ENCODE results near the gene CASK.

The CASK gene

GRCh38 chrX:41502004-41502403 is 421.4 kb downstream of the CASK start:
- DNase-seq: no peak

DNA sequence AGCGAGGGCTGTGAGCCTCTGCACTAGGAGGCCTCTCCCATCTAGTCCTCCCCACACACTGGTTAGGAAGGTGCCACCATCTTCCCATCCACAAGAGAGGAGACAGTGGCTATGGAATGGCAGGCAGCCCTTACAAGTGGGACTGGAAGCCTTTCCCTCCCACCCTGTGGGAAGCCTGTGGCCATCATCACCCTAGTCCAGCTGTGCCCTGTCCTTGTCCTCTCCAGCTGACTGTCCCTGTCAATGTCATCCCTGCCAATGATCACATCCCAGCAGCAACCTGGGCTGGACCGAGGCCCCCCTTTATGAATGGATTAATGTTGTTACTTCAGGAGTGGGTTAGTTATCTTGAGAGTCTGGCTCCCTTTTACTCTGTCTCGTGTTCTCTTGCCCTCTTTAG is 423.4 kb downstream of the CASK start:
- DNase-seq: no peak

DNA sequence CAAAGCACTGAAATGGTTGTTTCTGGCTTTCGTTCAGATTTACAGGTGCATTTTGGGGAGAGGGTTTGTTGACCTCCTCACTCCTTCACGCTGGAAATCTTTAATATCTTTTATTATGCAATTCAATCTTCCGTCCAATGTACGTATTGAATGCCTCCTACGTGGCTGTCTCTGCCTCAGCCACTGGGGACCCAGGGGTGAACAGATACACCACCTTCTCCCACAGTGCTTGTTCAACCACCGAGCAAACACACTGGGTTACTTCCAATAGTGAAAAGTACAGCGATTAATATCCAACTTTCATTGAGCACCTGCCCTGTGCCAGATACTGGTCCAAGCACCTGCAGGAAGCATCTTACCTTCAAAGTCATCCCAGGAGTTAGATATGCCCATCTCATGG is 424.2 kb downstream of the CASK start:
- DNase-seq: no peak

GRCh38 chrX:41491267-41492004 is 431.9 kb downstream of the CASK start:
- DNase-seq: no peak

DNA sequence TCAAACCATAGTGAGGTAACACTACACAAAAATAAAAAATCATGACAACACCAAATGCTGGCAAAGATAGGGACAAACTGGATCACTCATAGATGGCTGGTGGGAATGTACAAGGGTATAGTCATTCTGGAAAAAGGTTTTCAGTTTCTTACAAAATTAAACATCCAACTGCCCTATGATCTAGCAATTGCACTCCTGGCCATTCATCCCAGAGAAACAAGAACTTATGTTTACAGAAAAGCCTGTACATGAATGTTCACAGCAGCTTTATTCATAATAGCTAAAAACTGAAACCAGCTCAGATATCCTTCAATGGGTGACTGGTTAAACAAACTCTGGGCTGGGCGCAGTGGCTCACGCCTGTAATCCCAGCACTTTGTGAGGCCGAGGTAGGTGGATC is 432.9 kb downstream of the CASK start:
- no peak for DNase-seq

DNA sequence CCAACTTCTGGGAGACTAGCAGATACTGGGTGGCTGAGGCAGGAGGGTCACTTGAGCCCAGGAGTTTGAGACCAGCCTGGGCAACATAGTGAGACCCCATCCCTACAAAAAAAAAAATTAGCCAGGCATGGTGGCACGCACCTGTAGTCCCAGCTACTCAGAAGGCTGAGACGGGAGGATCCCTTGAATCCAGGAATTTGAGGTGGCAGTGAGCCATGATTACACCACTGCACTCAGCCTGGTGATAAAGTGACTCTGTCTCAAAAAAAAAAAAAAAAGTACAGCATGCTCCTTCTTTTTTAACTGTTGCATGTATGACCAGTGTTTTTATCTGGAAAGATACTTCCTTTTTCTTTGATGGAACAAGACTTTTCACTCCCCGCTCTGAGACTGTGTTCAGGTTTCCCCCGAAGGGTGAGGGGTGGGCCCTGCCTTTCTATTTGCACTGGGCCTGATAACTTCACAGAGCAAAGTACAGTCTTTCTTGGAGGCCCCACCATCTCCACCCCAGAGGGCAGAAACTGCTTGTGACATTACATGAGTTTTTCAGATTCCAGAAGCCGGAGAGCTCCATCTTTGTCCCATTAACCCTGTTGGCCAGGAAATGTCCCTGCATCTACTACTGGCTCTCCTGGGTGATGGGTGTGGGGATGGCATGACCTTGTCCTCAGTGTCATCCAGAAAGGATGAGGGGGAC is 441.1 kb downstream of the CASK start:
- no peak for DNase-seq

DNA sequence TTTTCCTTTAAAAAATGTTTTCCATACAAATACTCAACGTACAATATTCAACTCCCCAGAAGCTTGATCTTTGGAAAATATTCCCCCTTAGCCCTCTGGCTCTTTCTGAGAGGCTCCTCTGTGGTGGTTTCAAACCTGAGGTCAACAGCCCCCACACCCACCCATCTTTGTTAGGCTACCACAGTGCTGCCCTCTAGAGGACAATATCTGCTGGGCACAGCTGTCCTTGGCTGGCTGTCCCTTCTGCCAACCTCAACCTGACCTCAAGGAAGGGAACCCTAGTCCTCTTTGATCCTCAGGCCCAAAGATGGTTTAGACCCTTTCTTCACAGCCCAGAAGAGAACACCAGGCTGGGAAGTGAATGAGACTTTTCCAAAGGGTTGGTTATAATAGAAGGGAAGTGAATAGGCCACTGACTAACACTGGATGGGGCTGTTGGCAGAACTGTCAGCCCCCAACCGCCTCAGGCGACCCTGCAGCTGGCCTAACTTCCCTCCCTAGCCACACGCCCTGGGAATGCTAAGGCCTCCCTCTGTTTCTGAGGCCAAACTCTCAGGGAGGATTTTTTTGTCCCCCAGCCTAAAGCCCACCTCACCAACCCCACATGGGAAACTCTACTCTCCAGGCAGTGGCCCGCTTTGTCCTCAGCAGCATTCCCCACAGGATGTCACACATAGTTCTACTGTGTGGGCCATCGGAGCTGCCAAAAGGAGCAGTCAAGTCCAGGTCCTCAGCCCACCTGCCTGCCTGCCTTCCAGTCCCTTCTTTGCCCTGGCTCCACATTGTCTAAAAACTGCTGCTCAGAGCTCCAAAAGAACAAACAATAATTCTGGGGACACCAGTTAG is 441.9 kb downstream of the CASK start:
- no peak for DNase-seq

DNA sequence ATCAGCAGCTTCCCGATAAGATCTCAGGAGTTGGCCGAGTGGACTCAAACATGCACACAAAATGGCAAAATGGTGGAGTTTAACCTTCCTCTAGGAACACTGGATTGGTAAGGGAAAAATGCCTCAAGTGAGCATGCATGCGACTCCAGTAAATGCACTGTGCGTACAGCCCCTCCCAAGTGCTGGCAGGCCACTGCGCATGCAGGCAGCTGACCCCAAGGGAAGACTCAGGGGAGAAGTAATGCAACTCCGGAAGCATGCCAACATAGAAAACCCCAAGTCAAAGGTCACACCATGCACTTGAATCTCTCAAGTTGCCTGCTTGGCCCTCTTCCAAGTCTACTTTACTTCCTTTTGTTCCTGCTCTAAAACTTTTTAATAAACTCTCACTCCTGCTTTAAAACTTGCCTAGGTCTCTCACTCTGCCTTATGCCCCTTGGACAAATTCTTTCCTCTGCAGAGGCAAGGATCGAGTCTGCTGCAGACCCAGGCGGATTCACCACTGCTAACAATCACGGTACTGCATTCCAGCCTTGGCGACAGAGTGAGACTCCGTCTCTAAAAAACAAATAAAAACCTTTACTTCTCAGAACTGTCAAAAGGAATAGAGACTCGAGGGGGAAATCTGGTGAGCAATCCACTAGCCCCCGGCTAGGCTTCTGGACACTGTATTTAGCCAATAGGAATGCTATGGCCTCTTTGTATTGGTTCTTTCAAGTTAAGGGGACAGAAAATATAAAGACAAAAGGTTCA is 442.7 kb downstream of the CASK start:
- no peak for DNase-seq

DNA sequence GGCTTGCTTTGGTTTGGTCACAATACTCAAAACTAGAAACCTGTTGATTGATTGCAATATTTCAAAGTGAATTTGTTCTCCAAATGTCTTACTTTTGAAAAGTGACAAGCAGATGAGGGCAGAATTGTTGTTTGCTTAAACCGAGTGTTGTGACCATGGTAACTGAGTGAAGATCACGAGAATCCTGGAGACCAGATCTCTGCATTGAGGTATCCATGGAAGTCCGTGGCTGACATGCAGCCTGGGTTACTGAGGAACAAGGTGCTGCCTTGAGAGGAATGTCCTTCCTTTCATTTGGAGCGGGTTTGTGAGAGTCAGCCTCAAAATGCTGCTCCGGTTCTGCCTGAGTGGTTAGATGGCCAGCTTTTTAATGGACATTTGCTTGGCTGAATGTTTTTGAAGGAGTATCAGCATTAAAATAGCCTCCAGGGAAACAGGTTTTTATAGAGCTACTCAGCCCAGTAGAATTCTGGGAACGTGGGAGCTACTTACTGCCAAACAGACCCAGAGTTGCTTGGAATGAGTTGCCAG is 444.9 kb downstream of the CASK start:
- no peak for DNase-seq

DNA sequence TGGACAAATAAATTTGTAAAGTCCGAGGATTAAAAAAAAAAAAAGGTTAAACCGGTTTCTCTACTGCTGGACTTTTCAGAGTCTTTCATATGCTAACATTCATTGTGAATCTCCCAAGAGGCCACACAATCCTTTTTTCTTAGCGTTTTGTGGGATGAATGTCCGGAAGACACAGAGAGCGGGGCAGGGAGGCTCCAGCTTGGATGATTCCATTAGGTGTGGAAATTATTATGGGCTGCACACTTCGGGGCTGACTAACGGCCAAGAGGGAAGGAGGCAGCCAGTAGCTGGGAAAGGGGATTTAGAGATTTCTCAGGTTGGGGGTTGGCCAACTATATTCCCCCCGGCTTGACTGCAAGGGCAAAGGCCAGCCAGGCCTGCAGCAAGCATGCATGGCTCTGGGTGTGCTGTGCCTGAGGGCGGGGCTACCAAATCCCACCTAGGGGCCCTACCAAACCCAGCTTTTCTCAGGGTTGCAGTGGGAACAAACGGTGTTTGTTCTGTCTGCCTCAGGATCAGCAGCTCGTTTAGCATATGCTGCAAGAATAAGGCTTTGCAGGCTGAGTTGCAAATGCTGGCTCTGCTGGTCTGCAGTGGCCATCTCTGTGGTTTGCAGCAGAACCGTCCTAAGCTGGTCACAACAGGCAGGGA is 447.6 kb downstream of the CASK start:
- no peak for DNase-seq

- DNase-seq: no peak
Observed at GRCh38 chrX:41475191-41475590, 448.2 kb downstream of the CASK start.

DNA sequence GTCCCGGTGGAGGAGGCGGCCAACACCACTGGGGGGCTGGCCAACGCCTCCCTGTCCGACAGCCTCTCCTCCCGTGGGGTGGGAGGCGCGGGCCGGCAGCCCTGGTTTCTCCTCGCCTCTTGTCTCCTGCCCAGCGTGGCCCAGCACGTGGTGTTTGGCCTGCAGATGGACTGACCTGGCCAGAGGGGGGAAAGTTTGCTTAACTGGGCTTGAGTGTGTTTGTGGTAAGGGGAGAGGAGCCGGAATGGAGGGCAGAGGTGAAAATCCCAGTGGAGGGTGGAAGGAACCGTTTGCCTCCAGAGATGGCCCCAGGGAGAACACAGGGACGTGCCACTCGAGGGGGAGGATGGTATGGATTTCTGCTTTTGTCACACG is 448.6 kb downstream of the CASK start:
- no peak for DNase-seq

GRCh38 chrX:41473936-41474725 is 449.2 kb downstream of the CASK start:
- no peak for DNase-seq

DNA sequence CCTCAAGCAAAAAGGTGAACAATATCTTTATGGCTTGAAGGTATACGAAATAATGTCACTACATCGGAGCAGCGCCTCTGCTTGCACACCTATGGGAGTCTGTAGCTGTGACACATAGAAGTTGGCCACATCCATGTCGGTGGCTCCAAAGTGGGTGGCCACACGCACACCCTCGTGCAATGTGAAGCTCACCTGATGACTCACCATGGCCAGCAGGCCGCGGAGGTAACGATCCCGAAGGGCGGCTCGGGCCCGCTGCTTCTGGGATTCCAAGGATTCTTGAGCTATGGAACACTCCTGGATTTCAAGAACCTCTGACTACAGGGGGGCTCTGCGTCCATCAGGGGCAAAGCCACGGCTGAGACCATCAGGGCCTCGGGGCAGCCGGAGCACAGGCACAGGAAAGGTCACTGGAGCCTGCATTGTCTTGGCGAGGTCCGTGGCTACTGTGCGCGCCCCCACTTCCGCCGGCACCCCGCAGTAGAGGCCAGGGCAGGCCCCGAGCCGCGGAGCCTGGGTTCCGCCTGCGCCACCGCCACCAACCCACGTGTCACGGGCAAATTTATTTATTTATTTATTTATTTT is 451.0 kb downstream of the CASK start:
- no peak for DNase-seq

- DNase-seq: no peak
Observed at GRCh38 chrX:41471786-41472185, 451.6 kb downstream of the CASK start.

GRCh38 chrX:41470706-41471105 is 452.6 kb downstream of the CASK start:
- DNase-seq: no peak

DNA sequence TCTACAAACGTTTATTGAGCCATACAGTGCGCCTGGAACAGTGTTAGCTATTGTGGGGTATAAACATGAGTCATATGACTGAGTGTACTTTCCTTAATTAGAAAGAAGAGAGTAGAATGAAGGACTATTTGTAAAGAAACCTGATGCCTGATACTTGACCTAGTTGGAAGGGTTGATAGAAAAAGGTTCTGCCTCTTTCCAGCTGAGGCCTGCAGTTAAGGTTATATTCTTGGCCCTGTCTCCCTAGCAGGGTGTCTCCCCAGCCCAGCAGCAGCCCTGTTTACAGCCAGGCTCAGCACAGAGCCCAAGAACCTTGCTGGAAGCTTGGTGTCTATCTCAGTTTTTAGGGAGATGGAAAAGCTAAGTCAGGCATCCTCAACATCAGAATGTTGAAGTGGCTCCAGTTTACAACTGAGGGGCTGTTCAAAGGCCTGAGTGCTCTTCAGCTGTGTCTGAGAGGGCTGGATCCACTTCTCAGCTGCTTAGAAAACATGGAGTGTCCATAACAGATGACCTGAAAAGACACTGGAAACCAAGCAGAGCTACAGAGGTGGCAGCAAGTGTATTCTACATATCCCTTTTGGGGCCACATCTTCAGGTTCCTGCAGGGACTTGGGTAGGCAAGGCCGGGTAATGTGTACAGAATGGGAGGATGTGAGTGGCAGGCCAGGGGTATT is 454.6 kb downstream of the CASK start:
- peak; percentile 66 for DNase-seq
